GM12878 (cell line): ENCODE results near the gene DPP9.

Source experiments
- EP300 ChIP-seq, 2 experiments: fragments of 150-350 bp in 1 of 2; IDR thresholded peaks; 2 replicates each; pipeline ENCODE4 v1.6.1; 2011 to 2012; ENCODE audit warnings: low read depth in 2 of 2, low read length in 2 of 2, borderline replicate concordance in 1 of 2, improper control_type of control experiment in 1 of 2, inconsistent platforms in 1 of 2; ENCODE audit not compliant: control insufficient read depth in 1 of 2
- MEF2B ChIP-seq: fragments of 450-650 bp; IDR thresholded peaks from 2 replicates; pipeline ENCODE4 v1.6.1; 2018; ENCODE audit warnings: mild to moderate bottlenecking, moderate library complexity; ENCODE audit not compliant: partially characterized antibody, poor library complexity, severe bottlenecking
- MTA3 ChIP-seq: IDR thresholded peaks from 2 replicates; pipeline ENCODE4 v1.6.1; 2012; ENCODE audit warnings: low read length, inconsistent platforms, borderline replicate concordance
- POLR2A ChIP-seq: IDR thresholded peaks from 2 replicates; pipeline ENCODE4 v1.6.1; 2011; ENCODE audit warnings: low read depth, mild to moderate bottlenecking, low read length
- RELA ChIP-seq: fragments of 450-650 bp; IDR thresholded peaks from 2 replicates; pipeline ENCODE4 v1.8.0; 2014; ENCODE audit warnings: borderline replicate concordance; ENCODE audit not compliant: partially characterized antibody
- RFX5 ChIP-seq: IDR thresholded peaks from 2 replicates; pipeline ENCODE4 v1.6.1; 2011; ENCODE audit warnings: low read depth, low read length, improper control_type of control experiment
- TF ChIP-seq, protein P1 (sequence below), 3 experiments: IDR thresholded peaks in 2 of 3; conservative IDR thresholded peaks in 1 of 3; 2 replicates each; pipeline ENCODE4 v1.5.1; 2011; ENCODE audit warnings: low read depth in 3 of 3, low read length in 3 of 3, mild to moderate bottlenecking in 3 of 3, control low read depth in 2 of 3, moderate library complexity in 2 of 3, inconsistent platforms in 1 of 3, mixed read lengths in 1 of 3; ENCODE audit not compliant: control insufficient read depth in 2 of 3, insufficient read depth in 1 of 3; ENCODE audit errors: extremely low read depth in 1 of 3
- TF ChIP-seq, protein P2 (sequence below): fragments of 150-350 bp; IDR thresholded peaks from 2 replicates; pipeline ENCODE4 v1.6.1; 2016; ENCODE audit warnings: low read depth, low read length

DNA sequence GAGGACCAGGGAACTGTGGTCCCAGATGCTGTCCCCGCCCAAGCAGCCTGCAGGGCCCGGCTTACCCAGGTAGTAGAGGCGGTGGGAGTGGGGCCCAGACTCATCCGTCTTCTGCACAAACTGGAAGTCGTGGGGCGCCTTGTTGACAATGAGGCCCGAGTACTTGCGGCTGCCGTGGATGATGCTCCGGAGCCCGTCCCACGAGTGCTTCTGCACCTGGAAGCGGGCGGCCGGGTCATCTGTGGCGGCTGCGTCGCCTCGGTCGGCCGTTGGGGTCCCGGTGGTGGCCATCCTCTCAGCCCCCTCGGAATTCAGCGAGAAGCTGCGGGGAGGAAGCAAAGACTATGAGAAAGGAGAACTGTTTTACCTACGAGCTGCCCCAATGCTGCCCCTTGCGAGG lies 9.6 kb downstream of the DPP9 start:
- TF ChIP-seq, protein P1, sequence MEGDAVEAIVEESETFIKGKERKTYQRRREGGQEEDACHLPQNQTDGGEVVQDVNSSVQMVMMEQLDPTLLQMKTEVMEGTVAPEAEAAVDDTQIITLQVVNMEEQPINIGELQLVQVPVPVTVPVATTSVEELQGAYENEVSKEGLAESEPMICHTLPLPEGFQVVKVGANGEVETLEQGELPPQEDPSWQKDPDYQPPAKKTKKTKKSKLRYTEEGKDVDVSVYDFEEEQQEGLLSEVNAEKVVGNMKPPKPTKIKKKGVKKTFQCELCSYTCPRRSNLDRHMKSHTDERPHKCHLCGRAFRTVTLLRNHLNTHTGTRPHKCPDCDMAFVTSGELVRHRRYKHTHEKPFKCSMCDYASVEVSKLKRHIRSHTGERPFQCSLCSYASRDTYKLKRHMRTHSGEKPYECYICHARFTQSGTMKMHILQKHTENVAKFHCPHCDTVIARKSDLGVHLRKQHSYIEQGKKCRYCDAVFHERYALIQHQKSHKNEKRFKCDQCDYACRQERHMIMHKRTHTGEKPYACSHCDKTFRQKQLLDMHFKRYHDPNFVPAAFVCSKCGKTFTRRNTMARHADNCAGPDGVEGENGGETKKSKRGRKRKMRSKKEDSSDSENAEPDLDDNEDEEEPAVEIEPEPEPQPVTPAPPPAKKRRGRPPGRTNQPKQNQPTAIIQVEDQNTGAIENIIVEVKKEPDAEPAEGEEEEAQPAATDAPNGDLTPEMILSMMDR (IDR thresholded peaks at IDR 0.05 in 2 of 3, conservative IDR thresholded peaks at IDR 0.05 in 1 of 3; ENCODE audit: control insufficient read depth in 2 of 3, extremely low read depth in 1 of 3, insufficient read depth in 1 of 3, low read depth in 3 of 3, low read length in 3 of 3) = no peak
- TF ChIP-seq EP300 (IDR thresholded peaks at IDR 0.05; ENCODE audit: borderline replicate concordance in 1 of 2, control insufficient read depth in 1 of 2, low read depth in 2 of 2, low read length in 2 of 2) = no peak
- no peak for TF ChIP-seq MEF2B
- no peak for TF ChIP-seq RFX5
- TF ChIP-seq, protein P2, sequence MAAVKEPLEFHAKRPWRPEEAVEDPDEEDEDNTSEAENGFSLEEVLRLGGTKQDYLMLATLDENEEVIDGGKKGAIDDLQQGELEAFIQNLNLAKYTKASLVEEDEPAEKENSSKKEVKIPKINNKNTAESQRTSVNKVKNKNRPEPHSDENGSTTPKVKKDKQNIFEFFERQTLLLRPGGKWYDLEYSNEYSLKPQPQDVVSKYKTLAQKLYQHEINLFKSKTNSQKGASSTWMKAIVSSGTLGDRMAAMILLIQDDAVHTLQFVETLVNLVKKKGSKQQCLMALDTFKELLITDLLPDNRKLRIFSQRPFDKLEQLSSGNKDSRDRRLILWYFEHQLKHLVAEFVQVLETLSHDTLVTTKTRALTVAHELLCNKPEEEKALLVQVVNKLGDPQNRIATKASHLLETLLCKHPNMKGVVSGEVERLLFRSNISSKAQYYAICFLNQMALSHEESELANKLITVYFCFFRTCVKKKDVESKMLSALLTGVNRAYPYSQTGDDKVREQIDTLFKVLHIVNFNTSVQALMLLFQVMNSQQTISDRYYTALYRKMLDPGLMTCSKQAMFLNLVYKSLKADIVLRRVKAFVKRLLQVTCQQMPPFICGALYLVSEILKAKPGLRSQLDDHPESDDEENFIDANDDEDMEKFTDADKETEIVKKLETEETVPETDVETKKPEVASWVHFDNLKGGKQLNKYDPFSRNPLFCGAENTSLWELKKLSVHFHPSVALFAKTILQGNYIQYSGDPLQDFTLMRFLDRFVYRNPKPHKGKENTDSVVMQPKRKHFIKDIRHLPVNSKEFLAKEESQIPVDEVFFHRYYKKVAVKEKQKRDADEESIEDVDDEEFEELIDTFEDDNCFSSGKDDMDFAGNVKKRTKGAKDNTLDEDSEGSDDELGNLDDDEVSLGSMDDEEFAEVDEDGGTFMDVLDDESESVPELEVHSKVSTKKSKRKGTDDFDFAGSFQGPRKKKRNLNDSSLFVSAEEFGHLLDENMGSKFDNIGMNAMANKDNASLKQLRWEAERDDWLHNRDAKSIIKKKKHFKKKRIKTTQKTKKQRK = no peak
- TF ChIP-seq POLR2A = no peak
- TF ChIP-seq RELA = no peak
- no peak for TF ChIP-seq MTA3
